Left forelimb (tissue), 1 donor: ENCODE data around the gene NCOR1.

ENCODE experiments used
- DNase-seq: peaks from one replicate; pipeline ENCODE4 v3.0.0-alpha.2; 2018; ENCODE audit warnings: low spot score

The NCOR1 gene

GRCh38 chr17:16027708-16028584 lies 187.4 kb downstream of the NCOR1 start:
- DNase-seq, result no peak

DNA sequence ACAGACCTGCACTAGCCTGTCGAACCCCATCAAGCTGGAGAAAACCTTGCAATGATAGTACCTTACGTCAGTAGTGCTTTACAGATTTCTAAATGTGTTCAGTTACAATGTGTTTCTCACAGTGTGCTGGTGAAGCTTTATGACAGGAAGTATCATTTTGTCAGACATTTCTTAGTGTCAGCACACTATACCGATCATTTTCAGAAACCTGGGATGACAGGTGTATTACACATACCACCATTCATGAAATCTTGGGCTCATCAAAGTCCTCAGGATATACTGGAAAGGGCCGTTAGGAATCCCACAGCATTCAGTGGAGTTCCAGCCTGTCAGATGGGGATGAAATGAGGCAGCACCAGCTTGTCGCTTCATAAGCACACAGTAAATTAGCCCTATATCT lies 188.4 kb downstream of the NCOR1 start:
- no peak for DNase-seq

GRCh38 chr17:16025202-16025601 lies 190.1 kb downstream of the NCOR1 start:
- DNase-seq, result no peak

DNA sequence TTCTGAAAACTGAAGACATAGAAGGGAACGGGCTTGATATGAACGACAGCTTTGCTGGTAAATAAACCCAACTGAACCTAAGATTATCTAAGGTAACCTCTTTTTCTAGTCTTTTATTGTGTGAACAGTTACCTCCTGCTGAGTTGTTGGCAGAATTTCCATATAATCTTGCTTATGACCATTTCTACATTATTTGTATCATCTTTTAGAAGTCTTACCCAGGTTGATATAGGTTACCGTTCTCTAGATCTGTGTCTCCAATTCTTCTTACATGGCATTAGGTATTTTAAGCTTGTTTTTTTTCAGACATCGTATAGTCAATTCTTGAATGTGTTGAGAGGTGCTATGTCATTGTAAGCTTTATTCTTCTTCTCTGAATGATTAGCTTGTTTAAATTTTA lies 191.5 kb downstream of the NCOR1 start:
- DNase-seq, result no peak

DNA sequence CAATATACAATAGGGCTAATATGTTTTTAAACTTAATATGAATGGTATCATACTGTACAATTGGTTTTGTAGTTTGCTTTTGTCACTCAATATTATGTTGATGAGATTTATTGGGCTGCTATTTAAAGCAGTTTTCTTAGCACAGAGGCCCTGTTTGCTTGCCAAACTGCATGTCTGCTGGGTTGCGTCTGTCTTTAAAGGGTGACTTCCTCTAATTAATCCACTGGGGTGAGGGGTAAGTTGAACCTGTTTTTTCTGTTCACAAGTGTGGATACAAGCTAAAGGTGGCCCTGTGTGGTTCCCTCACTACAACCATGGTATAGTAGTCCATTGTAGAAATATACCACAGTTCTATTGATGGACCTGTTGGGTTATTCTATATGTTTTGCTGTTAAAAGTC lies 196.0 kb downstream of the NCOR1 start:
- no peak for DNase-seq

GRCh38 chr17:16013943-16014407 lies 201.4 kb downstream of the NCOR1 start:
- DNase-seq, result no peak

DNA sequence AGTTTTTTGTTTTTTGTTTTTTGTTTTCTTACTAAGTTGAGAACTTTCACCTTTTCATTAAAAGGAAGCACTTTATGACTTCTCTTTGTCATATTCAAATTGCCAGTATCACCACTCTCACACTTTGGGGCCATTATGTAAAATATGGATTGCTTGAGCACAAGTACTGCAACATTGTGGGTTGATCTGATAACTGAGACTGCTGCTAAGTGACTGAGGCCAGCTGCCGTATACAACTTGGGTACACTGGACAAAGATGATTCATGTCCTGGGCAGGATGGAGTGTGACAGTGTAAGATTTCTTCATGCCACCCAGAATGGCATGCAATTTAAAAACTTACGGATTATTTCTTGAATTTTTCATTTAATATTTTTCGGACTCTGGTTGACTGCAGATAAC lies 207.9 kb downstream of the NCOR1 start:
- DNase-seq, result no peak

DNA sequence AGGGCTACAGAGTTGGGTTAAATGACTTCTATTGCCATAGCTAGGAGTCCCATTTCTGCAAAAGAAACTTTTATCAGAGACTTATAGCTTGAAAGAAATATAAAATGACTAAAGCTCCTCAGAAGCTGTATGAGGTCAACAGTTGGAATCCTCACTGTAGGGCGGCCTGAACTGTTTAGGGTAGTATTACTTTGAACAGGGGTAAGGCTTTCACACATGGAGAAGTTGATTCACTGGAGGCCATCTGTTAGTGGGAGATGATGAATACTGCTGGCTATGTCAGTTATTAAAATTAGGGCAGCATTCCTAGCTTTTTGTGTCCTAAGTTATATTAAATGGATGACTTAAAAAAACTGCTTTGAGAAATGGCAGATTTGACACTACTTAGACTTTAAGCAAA lies 209.7 kb downstream of the NCOR1 start:
- DNase-seq, result no peak

GRCh38 chr17:16003841-16004240 lies 211.5 kb downstream of the NCOR1 start:
- no peak for DNase-seq

- DNase-seq, result no peak
These were observed 212.6 kb downstream of the NCOR1 start for GRCh38 chr17:16002708-16003260.

DNA sequence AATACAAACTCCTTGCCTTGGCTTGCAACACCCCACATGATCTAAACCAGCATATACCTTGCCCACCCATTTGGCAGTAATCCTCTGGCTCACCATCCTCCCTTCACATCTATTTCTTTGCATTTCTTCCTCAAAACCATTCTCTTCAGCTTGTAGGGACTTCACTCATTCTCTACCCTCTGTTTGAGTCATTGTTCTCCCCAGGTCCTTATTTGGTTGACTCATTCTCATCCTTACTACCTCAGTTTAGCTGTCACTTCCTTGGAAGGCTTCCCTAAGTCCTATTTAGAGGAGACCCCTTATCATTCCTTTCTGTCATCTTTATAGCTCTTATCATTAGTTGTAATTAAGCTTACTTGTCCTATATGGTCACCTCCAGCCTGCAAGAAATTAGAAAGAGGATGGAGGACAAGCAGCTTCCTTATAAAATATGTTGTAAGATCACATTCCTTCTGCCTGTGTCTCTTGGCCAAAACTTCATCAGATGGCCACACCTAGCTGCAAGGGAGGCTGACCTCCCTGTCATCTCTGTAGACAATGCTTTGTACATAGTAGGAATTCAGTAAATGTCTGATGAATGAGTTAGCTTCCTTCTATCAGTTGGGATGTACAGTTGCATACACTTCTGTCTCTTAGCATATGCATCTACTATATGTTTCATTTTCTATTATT lies 214.0 kb downstream of the NCOR1 start:
- DNase-seq, result no peak

DNA sequence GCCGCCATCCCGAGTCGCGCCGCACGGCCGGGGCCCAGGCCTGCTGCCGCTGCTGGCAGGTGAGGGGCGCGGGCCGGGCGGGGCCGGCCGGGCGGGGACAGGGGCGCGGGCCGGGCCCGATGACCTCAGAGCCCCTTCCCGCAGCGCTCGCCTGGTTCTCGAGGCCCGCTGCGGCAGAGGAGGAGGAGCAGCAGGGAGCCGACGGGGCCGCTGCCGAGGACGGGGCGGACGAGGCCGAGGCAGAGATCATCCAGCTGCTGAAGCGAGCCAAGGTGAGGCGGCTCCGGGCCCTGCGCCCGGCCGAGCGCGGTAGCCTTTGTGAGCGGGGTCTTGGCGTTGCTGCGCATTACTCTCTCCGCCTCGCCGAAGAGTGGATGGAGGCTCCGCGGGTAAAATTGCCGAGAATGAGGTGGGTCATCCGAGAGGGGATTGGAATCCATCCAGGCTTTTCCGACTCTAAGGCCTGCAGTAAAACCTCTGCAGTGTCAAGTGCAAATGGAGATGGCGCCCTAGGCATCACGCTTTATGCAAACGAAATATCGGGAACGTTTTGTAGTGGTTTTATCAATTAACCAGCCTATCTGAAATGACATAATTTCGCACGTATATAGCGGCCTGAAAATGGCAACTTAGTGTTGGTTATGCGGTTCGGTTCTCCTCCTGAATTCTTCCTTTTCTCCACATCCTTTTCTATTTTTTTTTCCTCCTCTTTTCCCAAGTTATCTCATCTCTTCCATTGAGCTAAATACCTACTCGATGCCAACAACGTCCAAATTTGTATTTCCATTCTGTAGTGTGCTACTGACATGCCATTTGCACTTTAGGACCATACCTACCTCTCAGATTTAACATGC lies 215.1 kb downstream of the NCOR1 start:
- no peak for DNase-seq

DNA sequence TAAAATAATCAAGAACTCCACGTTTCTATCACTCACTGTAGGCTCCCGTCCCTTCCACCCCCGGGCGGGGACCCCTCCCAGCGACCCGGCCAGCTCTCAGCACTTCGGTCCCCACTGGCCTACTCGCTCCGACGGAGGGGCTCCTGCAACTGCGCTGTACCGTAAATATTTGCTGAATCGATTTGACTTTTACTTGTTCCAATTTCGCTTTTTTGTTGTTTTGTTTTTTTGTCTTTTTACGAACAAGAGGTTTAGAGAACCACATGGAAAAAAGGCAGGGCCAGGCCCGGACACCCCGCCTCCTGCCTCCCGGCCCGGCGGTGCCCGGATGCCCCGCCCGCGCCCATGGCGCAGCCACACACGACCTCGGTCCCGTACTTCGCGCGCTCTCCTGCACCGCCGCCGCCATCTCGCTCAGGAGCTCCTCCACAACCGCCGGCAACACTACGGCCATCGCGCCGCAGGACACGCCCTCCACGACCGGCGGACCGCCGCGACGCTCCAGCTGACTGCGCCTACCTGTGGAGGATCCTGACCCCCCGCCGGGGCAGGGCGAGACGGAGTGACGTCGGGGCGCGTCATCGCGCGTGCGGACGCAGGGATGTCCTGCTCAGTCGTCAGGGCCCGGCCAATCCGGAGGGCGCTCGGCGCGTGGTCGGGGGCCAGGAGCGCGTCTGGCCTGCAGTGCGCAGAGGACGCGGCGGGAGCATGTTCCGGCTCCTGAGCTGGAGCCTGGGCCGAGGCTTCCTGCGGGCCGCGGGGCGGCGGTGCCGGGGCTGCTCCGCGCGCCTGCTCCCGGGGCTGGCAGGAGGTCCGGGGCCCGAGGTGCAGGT lies 216.0 kb downstream of the NCOR1 start, which contains the start of the genes TTC19 and ZSWIM7:
TTC19 (plus strand) TSS at position 684 of the 833 bp plus-strand sequence; CDS start at position 709, 25 bp downstream.
ZSWIM7 (minus strand) TSS at position 564 of the 833 bp plus-strand sequence; CDS start at position 454, 110 bp downstream.
- peak; percentile 97 for DNase-seq

DNA sequence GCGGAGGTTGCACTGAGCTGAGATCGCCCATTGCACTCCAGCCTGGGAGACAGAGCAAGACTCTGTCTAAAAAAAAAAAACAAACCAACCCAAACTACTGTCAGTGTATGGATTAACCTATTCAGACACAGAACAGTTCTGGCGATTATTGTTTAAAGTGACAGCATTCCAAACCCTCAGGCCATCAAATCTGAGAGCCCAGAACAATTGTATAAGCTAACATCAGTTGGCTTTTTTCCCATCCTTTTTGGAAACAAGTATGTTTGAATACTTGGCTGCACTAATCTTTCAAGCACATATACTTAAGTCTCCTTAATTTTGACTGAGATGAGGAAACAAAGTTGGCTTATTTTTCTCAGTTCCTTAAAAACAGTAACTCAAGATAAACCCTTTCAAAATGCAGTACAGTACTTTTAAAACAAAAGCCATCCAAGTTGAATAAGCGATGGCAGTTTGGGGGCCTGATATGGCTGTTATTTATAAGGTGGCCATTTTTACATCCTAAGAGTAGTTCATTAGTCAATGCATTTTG lies 217.2 kb downstream of the NCOR1 start:
- DNase-seq, result no peak

- no peak for DNase-seq
These were observed 219.0 kb downstream of the NCOR1 start for GRCh38 chr17:15996322-15996721.

DNA sequence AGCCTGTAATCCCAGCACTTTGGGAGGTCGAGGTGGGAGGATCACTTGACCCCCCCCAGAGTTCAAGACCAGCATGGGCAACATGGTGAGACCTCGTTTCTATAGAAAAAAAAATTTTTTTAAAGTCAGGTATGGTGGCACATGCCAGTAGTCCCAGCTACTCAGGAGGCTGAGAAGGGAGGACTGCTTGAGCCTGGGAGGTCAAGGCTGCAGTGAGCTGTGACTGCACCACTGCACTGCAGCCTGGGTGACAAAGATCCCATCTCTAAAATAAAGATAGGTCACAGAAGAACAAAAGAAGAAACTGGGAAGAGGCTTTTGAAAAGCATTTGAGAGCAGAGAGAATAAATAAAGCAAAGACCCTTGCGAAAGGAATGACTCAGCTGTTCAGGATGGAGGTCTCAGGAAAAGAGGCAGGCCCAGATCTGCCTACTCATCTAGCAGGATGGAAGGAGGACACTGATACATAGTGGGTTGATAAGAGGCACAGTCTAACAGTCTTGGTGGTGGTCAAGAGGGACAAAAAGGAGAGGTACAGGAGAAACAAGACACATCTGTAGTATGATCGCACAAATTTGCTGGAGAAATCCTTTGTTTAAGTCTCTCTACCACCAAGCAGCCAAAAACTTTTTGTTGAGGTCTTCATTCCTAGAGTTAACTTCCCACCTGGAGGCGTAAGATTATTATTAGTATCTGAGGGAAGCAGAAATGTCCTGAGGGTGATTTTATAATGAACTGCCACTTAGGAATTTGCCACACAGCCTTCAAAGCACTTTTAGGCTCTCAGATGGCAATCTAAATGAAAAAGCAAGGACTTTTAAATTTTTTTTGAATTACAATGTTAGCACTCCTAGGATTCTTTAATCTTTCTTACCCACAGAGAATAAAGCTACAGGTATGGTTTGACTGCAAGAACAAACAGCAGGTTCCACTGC lies 233.4 kb downstream of the NCOR1 start:
- DNase-seq, result no peak

- DNase-seq, result no peak
These were observed 234.1 kb downstream of the NCOR1 start for GRCh38 chr17:15981208-15981607.
